ENCODE results near the gene SNRNP40.
A peak's percentile ranks its signal among the peaks of the same experiment; 100 is the strongest.

SNRNP40 gene

GRCh38 chr1:31273619-31274018, 23.0 kb downstream of the SNRNP40 start:
- H3K27ac ChIP-seq, result no peak overlapping the region
- TF ChIP-seq, protein P1, sequence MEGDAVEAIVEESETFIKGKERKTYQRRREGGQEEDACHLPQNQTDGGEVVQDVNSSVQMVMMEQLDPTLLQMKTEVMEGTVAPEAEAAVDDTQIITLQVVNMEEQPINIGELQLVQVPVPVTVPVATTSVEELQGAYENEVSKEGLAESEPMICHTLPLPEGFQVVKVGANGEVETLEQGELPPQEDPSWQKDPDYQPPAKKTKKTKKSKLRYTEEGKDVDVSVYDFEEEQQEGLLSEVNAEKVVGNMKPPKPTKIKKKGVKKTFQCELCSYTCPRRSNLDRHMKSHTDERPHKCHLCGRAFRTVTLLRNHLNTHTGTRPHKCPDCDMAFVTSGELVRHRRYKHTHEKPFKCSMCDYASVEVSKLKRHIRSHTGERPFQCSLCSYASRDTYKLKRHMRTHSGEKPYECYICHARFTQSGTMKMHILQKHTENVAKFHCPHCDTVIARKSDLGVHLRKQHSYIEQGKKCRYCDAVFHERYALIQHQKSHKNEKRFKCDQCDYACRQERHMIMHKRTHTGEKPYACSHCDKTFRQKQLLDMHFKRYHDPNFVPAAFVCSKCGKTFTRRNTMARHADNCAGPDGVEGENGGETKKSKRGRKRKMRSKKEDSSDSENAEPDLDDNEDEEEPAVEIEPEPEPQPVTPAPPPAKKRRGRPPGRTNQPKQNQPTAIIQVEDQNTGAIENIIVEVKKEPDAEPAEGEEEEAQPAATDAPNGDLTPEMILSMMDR (conservative IDR thresholded peaks at IDR 0.05), result no peak

DNA sequence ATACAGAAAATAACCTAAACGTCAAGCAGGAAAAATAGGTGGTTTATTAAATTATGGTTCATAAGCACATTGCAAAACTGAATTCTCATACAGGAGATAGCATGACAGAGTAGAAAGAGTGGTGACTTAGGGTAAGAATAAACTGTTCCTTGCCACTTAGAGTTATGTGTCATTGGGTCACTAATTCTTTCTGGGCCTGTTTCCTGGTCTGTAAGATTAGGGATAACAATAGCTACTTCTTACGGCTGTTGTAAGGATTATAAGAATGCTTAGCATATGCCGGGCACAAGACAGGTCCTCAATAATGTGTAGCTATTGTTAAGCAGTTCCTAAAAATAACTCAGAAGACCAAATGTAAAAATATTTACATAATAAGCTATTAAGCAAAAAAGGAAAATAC, 24.2 kb downstream of the SNRNP40 start:
- TF ChIP-seq, protein P1 (conservative IDR thresholded peaks at IDR 0.05), result no peak
- H3K27ac ChIP-seq, result no peak overlapping the region

DNA sequence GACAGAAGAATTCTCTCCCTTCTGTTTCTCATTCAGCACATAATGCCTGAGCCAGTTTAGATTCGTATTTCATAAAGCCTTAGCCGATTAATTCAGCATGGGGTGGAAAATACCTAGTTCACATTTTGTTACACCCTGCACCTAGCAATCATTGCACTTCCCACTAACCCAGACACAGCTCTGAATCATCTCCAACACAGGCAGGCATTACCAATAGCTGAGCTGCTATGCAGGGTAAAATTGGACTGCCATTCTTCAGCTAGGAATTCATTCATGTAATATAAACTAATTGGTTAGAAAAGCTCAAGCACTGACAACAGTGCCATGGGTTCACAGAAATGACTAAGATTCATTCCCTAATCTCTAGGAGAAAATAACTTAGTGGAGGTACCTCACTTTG, 30.0 kb downstream of the SNRNP40 start:
- TF ChIP-seq, protein P1 (conservative IDR thresholded peaks at IDR 0.05), result no peak
- H3K27ac ChIP-seq, result no peak overlapping the region

- peak overlapping the region; percentile 74 for H3K27ac ChIP-seq
- TF ChIP-seq, protein P1 (conservative IDR thresholded peaks at IDR 0.05), result no peak
Observed at GRCh38 chr1:31264790-31265386, 31.7 kb downstream of the SNRNP40 start.

- peak overlapping the region; percentile 74 for H3K27ac ChIP-seq
- TF ChIP-seq, protein P1 (conservative IDR thresholded peaks at IDR 0.05), result no peak
Observed at GRCh38 chr1:31263408-31263807, 33.2 kb downstream of the SNRNP40 start.

DNA sequence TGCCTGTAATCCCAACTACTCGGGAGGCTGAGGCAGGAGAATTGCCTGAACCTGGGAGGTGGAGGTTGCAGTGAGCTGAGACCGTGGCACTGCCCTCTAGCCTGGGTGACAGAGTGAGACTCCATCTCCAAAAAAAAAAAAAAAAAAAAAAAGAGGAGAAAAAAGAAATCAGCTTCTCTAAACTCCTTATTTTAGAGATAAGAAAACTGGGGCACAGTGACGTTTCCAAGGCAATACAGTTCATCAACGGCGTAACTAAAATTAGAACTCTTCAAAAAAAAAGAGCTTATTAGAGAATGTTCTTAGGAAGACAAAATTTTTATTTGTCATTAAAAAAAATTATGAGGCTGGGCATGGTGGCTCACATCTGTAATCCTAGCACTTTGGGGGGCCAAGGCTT, 34.2 kb downstream of the SNRNP40 start:
- peak overlapping the region; percentile 74 for H3K27ac ChIP-seq

GRCh38 chr1:31261916-31262315, 34.7 kb downstream of the SNRNP40 start:
- peak overlapping the region; percentile 74 for H3K27ac ChIP-seq
- TF ChIP-seq, protein P1 (conservative IDR thresholded peaks at IDR 0.05), result no peak

- TF ChIP-seq, protein P1 (conservative IDR thresholded peaks at IDR 0.05), result no peak
- no peak overlapping the region for H3K27ac ChIP-seq
Observed at GRCh38 chr1:31259746-31260145, 36.8 kb downstream of the SNRNP40 start.

Measured in VCaP (cell line).